Measurements from ENCODE around the gene FTL. TPM values are rescaled to one million over a fixed set of nuclear protein-coding genes. Genes with fewer than 3 reads are reported as not detected.

The FTL gene
- total RNA-seq, 1 donor from 2014 or later: 7,736 TPM

DNA sequence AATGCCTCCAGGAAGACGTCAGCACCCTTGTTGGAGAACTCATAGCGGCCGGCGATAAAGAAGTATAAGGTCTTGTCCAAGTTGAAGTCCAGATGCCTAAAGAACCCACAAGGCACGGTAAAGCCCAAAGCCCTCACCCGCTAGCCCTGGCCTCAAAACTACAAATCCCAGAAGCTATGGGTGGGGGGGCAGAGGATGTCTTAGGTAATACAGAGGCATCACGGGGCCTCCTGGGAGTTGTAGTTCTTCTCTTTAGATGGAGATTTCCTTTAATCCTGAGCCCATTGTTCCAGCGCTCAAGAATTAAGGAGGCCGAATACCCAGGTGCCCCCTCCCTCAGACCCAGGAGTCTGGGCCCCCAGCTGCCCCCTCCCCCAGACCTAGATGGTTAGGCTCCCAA is 17.2 kb downstream of the FTL start:
- H3K4me3 ChIP-seq: no peak overlapping the region
- no peak overlapping the region for H3K27ac ChIP-seq
- TF ChIP-seq, protein P1, sequence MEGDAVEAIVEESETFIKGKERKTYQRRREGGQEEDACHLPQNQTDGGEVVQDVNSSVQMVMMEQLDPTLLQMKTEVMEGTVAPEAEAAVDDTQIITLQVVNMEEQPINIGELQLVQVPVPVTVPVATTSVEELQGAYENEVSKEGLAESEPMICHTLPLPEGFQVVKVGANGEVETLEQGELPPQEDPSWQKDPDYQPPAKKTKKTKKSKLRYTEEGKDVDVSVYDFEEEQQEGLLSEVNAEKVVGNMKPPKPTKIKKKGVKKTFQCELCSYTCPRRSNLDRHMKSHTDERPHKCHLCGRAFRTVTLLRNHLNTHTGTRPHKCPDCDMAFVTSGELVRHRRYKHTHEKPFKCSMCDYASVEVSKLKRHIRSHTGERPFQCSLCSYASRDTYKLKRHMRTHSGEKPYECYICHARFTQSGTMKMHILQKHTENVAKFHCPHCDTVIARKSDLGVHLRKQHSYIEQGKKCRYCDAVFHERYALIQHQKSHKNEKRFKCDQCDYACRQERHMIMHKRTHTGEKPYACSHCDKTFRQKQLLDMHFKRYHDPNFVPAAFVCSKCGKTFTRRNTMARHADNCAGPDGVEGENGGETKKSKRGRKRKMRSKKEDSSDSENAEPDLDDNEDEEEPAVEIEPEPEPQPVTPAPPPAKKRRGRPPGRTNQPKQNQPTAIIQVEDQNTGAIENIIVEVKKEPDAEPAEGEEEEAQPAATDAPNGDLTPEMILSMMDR (IDR thresholded peaks at IDR 0.05): no peak
- intact Hi-C loops (cut with DNase I): no loop called here
- no peak for DNase-seq (ENCODE audit: low spot score in 2 of 2)
- H3K4me1 ChIP-seq: peaks cover 0 to 15% of the 10 kb centered on the region in 2 donors
- no peaks in the 10 kb centered on the region for H3K9me3 ChIP-seq
- H3K36me3 ChIP-seq: peaks cover 62 to 71% of the 10 kb centered on the region in 2 donors
- no peaks in the 10 kb centered on the region for H3K27me3 ChIP-seq

DNA sequence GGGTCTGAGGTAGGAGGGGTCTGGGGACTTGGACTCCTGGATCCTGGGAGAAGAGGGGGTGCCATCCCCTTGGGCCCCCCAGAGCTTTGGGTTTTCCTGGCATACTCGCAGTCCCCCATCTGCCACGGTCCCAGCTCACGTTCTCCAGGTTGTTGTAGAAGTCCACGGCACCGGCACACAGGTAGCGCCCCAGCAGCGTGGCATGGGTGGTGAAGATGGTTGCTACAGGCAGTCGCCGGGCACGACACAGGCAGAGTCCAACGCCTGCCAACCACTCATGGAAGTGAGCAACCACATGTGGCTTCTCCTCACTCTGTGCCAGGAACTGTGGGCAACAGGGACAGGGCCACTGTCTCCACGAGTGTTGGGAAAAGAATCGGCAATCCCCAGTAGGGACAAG is 20.6 kb downstream of the FTL start:
- Histone ChIP-seq H3K4me1 (peaks cover 2 to 7% of the 10 kb centered on the region in 2 donors), H3K27ac (peak overlapping the region in 1 of 2 donors; percentile 14), H3K4me3 (no peak overlapping the region), H3K36me3 (peaks cover 70 to 86% of the 10 kb centered on the region in 2 donors), H3K27me3 (no peaks in the 10 kb centered on the region), H3K9me3 (no peaks in the 10 kb centered on the region)
- TF ChIP-seq, protein P1 (IDR thresholded peaks at IDR 0.05): no peak
- no peak for DNase-seq (ENCODE audit: low spot score in 2 of 2)
- intact Hi-C loops (cut with DNase I): no loop called here

DNA sequence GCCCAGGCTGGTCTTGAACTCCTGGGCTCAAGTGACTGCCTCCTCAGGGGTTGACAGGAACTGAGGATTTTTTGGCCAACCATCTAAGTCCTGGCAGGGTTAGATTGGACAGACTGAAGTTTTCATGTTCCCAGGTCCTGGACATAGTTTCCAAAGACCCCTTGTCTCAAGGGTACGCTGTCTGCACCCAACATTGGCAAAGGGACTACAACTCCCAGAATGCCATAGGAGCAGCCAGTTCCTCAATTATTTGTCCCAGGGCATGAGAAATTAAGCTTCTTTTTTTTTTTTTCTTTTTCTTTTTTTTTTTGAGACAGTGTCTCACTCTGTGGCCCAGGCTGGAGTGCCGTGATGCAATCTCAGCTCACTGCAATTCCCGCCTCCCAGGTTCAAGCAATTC is 21.1 kb downstream of the FTL start:
- H3K36me3 ChIP-seq: peaks cover 65 to 82% of the 10 kb centered on the region in 2 donors
- TF ChIP-seq, protein P1 (IDR thresholded peaks at IDR 0.05): no peak

DNA sequence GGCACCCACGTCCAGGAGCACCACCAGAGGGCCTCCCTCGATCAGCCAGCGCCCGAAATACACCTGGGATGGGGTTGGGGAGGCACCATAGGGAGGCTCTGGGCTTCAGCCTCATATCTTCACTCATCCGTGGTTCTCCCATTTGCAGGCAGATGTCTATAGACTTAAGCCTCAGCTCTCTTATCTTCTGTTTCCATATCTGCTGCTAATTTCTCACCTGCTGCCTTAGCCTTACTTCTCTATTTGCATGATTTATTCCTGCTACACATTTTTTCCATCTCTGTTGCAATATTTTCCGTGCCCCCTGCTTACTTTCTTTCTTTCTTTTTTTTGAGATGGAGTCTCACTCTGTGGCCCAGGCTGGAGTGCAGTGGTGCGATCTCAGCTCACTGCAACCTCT is 22.2 kb downstream of the FTL start:
- intact Hi-C loops (cut with DNase I): no loop called here
- peaks cover 14 to 18% of the 10 kb centered on the region in 2 donors for H3K4me1 ChIP-seq
- no peak overlapping the region for H3K27ac ChIP-seq
- H3K36me3 ChIP-seq: peaks cover 54 to 71% of the 10 kb centered on the region in 2 donors
- no peaks in the 10 kb centered on the region for H3K9me3 ChIP-seq
- TF ChIP-seq, protein P1 (IDR thresholded peaks at IDR 0.05): no peak
- no peaks in the 10 kb centered on the region for H3K27me3 ChIP-seq
- no peak for DNase-seq (ENCODE audit: low spot score in 2 of 2)
- H3K4me3 ChIP-seq: no peak overlapping the region

More for the DNA sequence above, 21.1 kb downstream of the FTL start:
- Histone ChIP-seq H3K4me3 (no peak overlapping the region), H3K27me3 (no peaks in the 10 kb centered on the region), H3K4me1 (peaks cover 5 to 11% of the 10 kb centered on the region in 2 donors), H3K9me3 (no peaks in the 10 kb centered on the region), H3K27ac (no peak overlapping the region)
- intact Hi-C loops (cut with DNase I): no loop called here
- no peak for DNase-seq (ENCODE audit: low spot score in 2 of 2)

DNA sequence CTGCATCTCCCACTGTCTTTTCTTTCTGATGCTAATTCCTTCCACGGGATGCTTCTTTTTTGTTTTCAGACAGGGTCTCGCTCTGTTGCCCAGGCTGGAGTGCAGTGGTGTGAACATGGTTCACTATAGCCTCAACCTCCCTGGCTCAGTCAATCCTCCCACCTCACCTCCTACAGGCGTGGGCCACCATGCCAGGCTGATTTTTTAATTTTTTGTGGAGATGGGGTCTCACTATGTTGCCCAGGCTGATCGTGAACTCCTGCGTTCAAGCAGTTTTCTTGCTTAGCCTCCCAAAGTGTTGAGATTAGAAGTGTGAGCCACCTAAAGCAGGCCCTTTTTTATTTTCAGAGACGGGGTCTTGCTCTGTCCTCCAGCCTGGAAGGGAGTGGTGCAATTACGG is 23.2 kb downstream of the FTL start:
- Histone ChIP-seq H3K27ac (no peak overlapping the region), H3K36me3 (peaks cover 46 to 62% of the 10 kb centered on the region in 2 donors), H3K27me3 (no peaks in the 10 kb centered on the region), H3K9me3 (no peaks in the 10 kb centered on the region), H3K4me1 (peaks cover 14 to 18% of the 10 kb centered on the region in 2 donors), H3K4me3 (no peak overlapping the region)
- TF ChIP-seq, protein P1 (IDR thresholded peaks at IDR 0.05): no peak
- intact Hi-C loops (cut with DNase I): no loop called here
- DNase-seq (ENCODE audit: low spot score in 2 of 2): no peak

DNA sequence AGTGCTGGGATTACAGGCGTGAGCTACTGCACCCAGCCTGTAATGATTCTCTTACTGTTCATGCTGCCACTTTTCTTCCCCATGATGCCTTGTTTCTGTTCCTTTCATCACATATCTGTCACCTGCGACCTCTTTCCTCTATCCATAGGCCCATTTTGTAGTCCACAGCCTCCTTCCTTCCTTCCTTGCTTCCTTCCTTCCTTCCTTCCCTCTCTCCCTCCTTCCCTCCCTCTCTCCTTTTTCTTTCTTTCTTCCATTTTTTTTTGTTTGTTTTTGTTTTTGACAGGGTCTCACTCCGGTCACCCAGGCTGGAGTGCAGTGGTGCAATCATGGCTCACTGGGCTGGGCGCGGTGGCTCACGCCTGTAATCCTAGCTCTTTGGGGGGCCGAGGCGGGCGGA is 23.8 kb downstream of the FTL start:
- Histone ChIP-seq H3K27me3 (no peaks in the 10 kb centered on the region), H3K9me3 (no peaks in the 10 kb centered on the region), H3K36me3 (peaks cover 44 to 56% of the 10 kb centered on the region in 2 donors), H3K4me3 (no peak overlapping the region), H3K27ac (no peak overlapping the region), H3K4me1 (peaks cover 14 to 18% of the 10 kb centered on the region in 2 donors)
- no peak for DNase-seq (ENCODE audit: low spot score in 2 of 2)
- TF ChIP-seq, protein P1 (IDR thresholded peaks at IDR 0.05): no peak
- intact Hi-C loops (cut with DNase I): no loop called here
